ENCODE measurements around the gene SMARCA2.

Gene SMARCA2

GRCh38 chr9:2208465-2208864 lies 193.3 kb downstream of the SMARCA2 start:
- FAIRE-seq (no peak), DNase-seq (ENCODE audit: low spot score) (no peak)

DNA sequence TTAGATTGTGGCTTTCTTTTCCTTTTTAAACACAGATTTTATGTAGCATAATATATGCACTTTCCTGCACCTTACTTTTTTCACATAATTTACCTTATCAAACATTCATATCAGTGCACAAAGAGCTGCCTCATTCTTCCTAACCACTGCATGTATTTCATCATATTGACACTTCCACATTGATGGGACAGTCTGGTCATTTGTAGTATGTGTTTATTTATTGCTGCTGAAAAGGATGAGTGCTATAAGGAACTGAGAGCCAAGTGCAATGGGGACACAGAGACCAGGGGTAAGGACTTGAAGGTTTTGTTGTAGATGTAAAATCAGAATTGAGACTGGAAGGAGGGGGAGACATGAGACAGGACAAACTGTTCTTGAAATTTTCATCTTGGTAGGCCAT lies 193.8 kb downstream of the SMARCA2 start:
- FAIRE-seq (no peak), DNase-seq (ENCODE audit: low spot score) (no peak)

- no peak for DNase-seq (ENCODE audit: low spot score)
- FAIRE-seq, result no peak
Measured at GRCh38 chr9:2209400-2209799, 194.3 kb downstream of the SMARCA2 start.

DNA sequence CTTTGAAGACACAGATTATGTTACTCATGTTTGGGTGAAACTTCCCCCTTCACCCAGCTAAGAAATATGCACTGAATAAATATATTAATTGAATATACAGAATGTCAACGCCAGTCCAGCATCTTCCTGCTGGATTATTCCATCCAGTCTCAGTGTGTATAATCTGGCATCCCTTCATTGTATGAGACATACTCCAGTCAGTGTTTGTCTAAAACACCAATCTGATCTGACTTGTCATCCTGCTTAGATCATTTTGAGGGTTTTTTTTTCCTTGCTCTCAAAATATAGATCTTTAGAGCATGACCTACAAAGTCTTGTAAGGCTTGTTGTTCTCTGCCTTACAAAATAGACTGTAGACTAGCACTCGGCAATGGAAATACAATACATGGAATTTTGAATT lies 195.1 kb downstream of the SMARCA2 start:
- DNase-seq (ENCODE audit: low spot score), result no peak
- no peak for FAIRE-seq

GRCh38 chr9:2213830-2214468 lies 198.8 kb downstream of the SMARCA2 start:
- DNase-seq (ENCODE audit: low spot score) (no peak), FAIRE-seq (no peak)

DNA sequence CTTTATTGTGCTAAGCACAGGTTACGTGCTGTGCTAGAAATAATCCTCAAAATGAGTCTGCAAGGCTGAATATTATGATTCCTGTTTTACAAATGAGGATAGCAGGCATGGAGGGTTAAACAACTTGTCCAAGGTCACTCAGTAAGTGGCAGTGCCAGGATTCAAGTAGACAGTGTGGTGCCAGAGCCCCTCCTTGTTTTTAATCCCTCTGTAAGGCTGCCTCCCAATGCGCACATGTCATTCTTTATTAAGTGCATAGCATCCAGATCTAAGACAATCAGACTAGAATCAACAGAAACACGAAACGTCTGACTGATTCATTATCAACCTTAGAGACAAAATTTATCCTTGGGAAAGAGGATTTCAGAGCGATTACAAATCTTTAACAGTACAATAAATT lies 199.6 kb downstream of the SMARCA2 start:
- DNase-seq (ENCODE audit: low spot score) (no peak), FAIRE-seq (no peak)

DNA sequence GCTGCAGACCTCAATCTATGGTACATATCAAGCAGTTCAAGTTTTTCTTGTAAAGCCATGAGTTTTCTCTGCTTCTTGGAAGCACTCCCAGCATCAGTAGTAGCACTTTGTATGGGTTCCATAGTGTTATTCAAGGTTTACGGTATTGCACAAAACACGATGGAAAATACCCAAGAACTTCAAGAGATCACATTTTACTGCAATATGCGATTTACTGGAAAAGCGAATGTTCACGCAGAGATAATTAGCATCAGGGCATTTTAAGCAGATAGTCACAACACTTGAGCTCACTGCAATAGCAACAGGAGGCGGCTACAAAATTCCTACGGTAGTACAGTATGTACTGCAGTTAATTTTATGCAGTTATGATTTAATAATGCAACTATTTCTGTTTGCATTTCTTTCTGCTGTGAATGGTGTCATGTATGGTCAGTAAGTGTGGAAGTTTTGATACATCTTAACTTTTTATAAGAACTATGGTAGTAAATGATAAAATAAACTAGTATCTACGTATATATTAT lies 200.8 kb downstream of the SMARCA2 start:
- FAIRE-seq (no peak), DNase-seq (ENCODE audit: low spot score) (no peak)

DNA sequence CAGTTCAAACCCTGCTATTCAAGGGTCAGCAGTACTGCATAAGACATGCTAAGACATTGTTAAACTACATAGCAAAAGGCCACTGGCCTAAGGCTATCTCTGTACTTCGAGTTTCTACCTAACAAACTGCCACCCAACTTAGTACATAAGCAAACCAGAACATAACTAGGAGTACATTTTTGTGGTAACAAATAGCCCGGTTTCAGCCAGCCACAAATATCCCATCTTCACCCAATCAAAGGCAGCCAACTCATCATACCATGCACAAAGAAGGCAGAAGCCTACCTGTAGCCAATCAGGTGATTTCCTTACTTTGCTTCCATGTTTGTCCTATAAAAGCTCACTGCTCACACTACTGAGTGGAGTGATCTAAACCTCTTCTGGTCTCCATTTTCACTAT lies 201.4 kb downstream of the SMARCA2 start:
- DNase-seq (ENCODE audit: low spot score) (no peak), FAIRE-seq (no peak)

- FAIRE-seq, result no peak
- DNase-seq (ENCODE audit: low spot score), result no peak
Measured at GRCh38 chr9:2217540-2217939, 202.4 kb downstream of the SMARCA2 start.

DNA sequence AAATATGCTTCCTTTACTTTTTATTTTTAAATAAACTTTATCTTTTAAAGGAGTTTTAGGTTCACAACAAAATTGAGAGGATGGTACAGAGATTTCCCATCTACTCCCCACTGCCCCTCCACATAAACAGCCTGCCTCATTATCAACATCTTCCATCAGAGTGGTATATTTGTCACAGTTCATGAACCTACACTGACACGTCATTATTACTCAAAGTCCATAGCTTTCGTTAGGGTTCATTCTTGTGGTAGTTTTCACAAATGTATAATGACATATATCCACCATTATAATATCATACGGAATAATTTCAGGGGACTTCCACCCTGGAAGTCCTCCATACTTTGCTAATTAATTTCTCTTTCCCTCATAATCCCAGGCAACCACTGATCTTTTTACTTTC lies 204.9 kb downstream of the SMARCA2 start:
- FAIRE-seq, result no peak
- no peak for DNase-seq (ENCODE audit: low spot score)

DNA sequence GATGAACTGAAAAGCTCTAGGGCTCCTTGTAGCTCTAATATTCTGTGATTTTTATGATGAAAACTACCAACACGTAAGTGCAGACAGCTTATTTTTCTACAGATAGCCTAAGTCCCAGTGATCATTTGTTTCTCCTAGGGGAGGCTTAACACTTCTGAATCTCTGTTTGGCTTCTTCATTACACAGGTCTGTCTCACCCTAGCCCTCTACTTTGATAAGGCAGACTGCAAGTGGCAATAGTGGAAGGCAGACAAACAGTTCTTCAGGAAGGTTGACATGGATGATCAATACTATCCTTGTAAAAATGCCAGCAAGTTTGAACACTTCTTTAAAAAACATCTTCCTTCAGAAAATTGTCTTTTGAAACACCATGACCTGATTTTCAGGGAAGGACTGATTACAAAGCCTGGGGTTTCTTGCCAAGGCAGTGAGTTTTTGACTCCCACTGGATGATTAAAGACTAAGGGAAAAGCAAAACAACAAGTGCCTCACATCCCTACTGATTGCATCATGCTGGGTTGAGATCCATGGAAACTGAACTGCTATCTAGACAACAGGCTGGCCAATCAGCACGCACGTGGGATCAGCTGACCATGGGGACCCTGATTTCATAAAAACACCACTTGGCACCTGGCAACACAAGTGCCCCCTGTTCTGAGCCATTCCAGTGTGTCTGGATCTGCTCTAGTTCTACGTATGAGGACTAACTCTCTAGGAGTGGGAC lies 212.2 kb downstream of the SMARCA2 start:
- FAIRE-seq (no peak), DNase-seq (ENCODE audit: low spot score) (no peak)

DNA sequence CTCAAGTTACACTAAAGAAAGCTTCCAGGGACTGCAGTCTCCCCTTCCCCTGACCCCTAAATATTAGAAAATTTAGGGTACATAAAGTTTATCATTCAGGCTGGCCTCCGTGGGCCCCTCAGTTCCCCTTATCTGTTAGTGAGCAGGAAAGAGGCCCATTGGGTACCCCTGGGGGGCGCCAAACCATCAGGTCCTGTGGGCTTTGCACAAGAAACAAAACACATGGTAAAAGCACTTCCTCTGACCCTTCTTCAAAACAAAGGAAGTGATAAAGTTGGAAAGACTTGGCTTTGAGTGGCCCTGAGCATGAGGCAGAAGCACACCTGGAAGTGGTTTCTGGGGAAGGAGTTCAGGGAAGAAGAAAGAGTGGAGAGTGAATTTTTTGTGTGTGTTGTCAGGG lies 213.0 kb downstream of the SMARCA2 start:
- DNase-seq (ENCODE audit: low spot score) (no peak), FAIRE-seq (no peak)

- no peak for DNase-seq (ENCODE audit: low spot score)
- no peak for FAIRE-seq
Measured at GRCh38 chr9:2228641-2229040, 213.5 kb downstream of the SMARCA2 start.

GRCh38 chr9:2229109-2229721 lies 214.1 kb downstream of the SMARCA2 start:
- DNase-seq (ENCODE audit: low spot score) (no peak), FAIRE-seq (no peak)

GRCh38 chr9:2230362-2230761 lies 215.2 kb downstream of the SMARCA2 start:
- FAIRE-seq (no peak), DNase-seq (ENCODE audit: low spot score) (no peak)

GRCh38 chr9:2231101-2231500 lies 216.0 kb downstream of the SMARCA2 start:
- FAIRE-seq (no peak), DNase-seq (ENCODE audit: low spot score) (no peak)

DNA sequence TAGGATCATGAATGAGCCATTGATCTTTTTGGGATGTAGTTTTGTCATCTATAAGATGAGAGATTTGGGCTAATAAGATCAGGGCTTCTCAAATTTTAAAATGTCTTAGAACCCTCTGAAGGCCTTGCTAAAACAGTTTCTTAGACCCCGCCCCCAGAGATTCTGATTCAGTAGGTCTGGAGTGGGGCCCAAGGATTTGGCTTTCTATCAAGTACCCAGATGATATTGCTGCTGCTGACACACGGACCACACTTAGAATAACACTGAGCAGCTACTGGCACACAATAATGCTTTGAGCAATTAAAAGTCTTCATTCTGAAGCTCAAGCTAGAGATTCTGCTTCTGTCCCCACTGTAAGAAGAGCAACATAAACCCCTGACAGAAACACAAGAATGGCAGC lies 216.7 kb downstream of the SMARCA2 start:
- no peak for FAIRE-seq

DNA sequence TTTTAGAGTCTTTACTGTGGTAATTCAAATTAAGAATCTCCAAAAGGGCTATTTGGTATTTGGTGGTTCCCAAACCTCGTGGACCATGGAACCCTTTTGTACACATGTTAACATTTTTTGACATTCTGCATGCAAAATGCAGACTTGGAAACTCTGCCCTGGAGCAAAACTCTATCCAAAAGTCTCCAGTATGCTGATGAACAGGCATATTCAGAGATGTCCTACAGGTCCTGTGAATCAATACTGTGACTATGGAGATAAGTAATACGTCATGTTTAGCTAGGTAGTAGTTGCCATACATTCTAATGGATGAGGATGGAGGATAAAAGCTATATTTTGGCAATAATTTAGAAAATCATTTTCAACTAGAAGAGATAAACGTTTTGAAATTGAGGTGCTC lies 218.1 kb downstream of the SMARCA2 start:
- no peak for DNase-seq (ENCODE audit: low spot score)
- FAIRE-seq, result no peak

More for the DNA sequence above, 216.7 kb downstream of the SMARCA2 start:
- no peak for DNase-seq (ENCODE audit: low spot score)

DNA sequence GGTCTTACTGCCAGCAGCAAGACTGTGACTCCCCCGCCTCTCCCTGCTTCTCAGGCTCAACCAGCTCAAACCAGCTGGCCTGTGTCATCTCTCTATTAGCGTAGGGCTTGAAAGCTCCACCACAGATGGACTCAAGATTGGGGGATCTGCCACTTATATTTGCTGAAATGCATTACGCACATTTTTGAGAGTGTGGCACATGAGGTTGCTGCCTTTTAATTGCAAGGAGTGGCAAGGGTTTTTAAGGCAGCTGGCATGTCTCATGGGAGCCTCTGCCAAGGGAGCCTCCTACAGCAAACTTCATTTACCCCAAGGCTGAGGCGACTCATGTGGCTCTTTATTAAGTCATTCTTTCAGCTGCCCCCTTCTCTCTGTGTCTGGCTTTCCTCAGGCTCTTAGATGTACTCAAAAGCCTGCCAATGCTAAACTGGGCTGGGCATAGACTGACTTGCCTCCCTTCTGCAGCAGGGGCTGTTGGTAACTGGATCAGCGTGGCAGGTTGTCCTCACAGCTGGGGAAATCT lies 219.3 kb downstream of the SMARCA2 start:
- FAIRE-seq, result no peak

GRCh38 chr9:2235623-2236022 lies 220.5 kb downstream of the SMARCA2 start:
- DNase-seq (ENCODE audit: low spot score), result no peak
- FAIRE-seq, result no peak

More for the DNA sequence above, 219.3 kb downstream of the SMARCA2 start:
- DNase-seq (ENCODE audit: low spot score), result no peak

- DNase-seq (ENCODE audit: low spot score) (no peak), FAIRE-seq (no peak)
Measured at GRCh38 chr9:2236850-2237249, 221.7 kb downstream of the SMARCA2 start.

DNA sequence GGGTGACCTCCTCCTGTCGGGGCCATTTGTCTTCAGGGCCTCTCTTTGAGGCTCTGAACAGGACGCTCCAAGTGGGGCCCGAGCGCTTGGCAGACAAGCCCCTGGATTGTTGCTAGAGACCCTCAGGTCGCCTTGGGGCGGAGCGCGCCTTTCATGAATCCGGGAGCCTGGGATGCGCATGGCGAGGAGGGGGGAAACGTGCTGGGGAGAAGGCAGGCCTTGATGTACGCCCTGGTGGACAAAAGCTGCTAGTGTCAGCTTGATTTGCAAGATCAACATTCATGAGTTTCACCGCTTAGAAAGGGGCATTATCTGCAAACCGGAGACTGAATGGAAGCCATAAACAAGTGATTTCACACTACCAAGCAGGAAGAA lies 226.3 kb downstream of the SMARCA2 start:
- DNase-seq (ENCODE audit: low spot score) (no peak), FAIRE-seq (no peak)
